Measurements from ENCODE around the gene DDAH2. TPM values are rescaled to one million over a fixed set of nuclear protein-coding genes. Genes with fewer than 3 reads are reported as not detected.

The DDAH2 gene
- total RNA-seq, 1 donor, result 96.6 TPM

DNA sequence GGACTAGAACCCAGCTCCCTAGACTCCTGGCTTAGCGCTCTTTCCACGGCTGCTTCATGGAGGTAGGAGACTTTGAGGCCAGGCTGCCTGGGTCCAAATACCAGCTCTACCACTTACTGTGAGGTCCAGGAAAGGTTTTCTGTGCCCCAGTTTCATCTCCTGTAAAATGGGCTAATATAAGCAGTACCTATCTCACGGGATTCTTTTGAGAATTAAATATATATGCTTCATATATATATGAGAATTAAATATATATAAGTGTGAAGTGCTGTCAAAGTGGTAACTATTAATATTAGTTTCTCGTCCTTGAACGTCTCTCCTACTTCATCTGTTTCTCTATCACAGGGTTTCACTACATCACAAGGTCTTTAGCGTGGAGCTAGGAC, 38.0 kb downstream of the DDAH2 start:
- no peak for TF ChIP-seq CTCF (IDR thresholded peaks at IDR 0.05; ENCODE audit: extremely low read depth, low read depth, low read length)
- H3K36me3 ChIP-seq (ENCODE audit: insufficient read depth, low read length), result peaks cover 76% of the 10 kb centered on the region
- no peaks in the 10 kb centered on the region for H3K9me3 ChIP-seq (ENCODE audit: low read depth, low read length)
- no peak overlapping the region for H3K4me2 ChIP-seq (ENCODE audit: insufficient read depth, low read length)
- H3K4me3 ChIP-seq (ENCODE audit: insufficient read depth, low read length), result no peak overlapping the region
- no peak overlapping the region for H3K27ac ChIP-seq (ENCODE audit: low read depth, low read length)
- peaks cover 5% of the 10 kb centered on the region for H4K20me1 ChIP-seq (ENCODE audit: insufficient read depth, low read length)
- H3K4me1 ChIP-seq (ENCODE audit: insufficient read depth, low read length), result no peaks in the 10 kb centered on the region
- DNase-seq (ENCODE audit: insufficient read length, low spot score, missing footprints), result no peak
- H3K27me3 ChIP-seq (ENCODE audit: insufficient read depth, low read length), result no peaks in the 10 kb centered on the region
- H3K79me2 ChIP-seq (ENCODE audit: insufficient read depth, low read length), result no peaks in the 10 kb centered on the region
- H2AFZ ChIP-seq (ENCODE audit: low read length), result no peak overlapping the region

- Histone ChIP-seq H3K27me3 (ENCODE audit: insufficient read depth, low read length) (no peaks in the 10 kb centered on the region), H4K20me1 (ENCODE audit: insufficient read depth, low read length) (peaks cover 5% of the 10 kb centered on the region), H3K36me3 (ENCODE audit: insufficient read depth, low read length) (peaks cover 78% of the 10 kb centered on the region), H3K4me2 (ENCODE audit: insufficient read depth, low read length) (no peak overlapping the region), H3K9me3 (ENCODE audit: low read depth, low read length) (no peaks in the 10 kb centered on the region), H3K27ac (ENCODE audit: low read depth, low read length) (no peak overlapping the region), H2AFZ (ENCODE audit: low read length) (no peak overlapping the region), H3K4me3 (ENCODE audit: insufficient read depth, low read length) (no peak overlapping the region), H3K79me2 (ENCODE audit: insufficient read depth, low read length) (no peaks in the 10 kb centered on the region), H3K4me1 (ENCODE audit: insufficient read depth, low read length) (no peaks in the 10 kb centered on the region)
- DNase-seq (ENCODE audit: insufficient read length, low spot score, missing footprints), result no peak
- no peak for TF ChIP-seq CTCF (IDR thresholded peaks at IDR 0.05; ENCODE audit: extremely low read depth, low read depth, low read length)
These were observed 38.6 kb downstream of the DDAH2 start for GRCh38 chr6:31690231-31691077.

DNA sequence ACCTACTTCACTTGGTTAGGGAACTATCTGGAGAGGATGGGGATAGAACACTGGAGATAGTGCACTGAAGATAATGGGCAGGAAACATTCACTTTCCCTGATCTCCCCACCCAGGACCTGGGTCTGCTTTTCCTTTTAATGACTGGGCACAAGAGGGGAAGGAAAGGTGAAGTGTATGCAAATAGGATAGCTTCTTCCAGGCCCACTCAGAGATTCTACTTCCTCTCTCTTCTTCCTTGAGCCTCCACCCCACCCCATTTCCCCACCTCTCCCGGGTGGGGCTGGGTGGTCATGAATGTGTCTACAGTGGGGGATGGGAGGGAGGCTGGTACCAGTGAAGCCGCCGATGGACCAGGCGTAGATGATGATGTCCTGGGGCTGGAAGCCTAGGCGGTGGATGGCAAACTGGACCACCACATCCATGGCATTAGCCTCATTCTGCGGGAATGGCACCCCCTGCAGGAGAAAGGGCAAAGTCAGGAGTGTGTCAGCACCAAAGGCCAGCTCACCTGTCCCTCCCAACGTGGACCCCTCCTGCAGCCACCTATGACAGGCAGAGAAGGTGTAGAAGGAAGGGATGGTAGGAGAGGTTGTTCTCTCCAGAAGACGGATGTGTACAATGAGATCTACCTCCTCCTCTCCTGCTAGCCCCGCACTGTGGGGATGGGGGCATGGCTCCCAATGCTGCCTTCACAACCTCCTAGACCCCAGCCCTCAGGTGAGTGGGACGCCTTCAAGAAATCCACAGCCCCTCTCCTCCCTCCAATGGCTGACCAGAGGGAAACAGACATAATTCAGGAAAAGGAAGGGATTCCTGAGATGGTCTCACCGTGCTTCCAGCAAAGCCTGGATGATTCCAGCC, 39.6 kb downstream of the DDAH2 start:
- peaks cover 70% of the 10 kb centered on the region for H3K36me3 ChIP-seq (ENCODE audit: insufficient read depth, low read length)
- no peak for DNase-seq (ENCODE audit: insufficient read length, low spot score, missing footprints)
- H3K79me2 ChIP-seq (ENCODE audit: insufficient read depth, low read length), result no peaks in the 10 kb centered on the region
- H3K27ac ChIP-seq (ENCODE audit: low read depth, low read length), result no peak overlapping the region
- peaks cover 5% of the 10 kb centered on the region for H4K20me1 ChIP-seq (ENCODE audit: insufficient read depth, low read length)
- H2AFZ ChIP-seq (ENCODE audit: low read length), result no peak overlapping the region
- no peaks in the 10 kb centered on the region for H3K27me3 ChIP-seq (ENCODE audit: insufficient read depth, low read length)
- H3K4me3 ChIP-seq (ENCODE audit: insufficient read depth, low read length), result no peak overlapping the region
- peak; percentile 50 for TF ChIP-seq CTCF (IDR thresholded peaks at IDR 0.05; ENCODE audit: extremely low read depth, low read depth, low read length)
- no peaks in the 10 kb centered on the region for H3K9me3 ChIP-seq (ENCODE audit: low read depth, low read length)
- no peak overlapping the region for H3K4me2 ChIP-seq (ENCODE audit: insufficient read depth, low read length)
- H3K4me1 ChIP-seq (ENCODE audit: insufficient read depth, low read length), result no peaks in the 10 kb centered on the region

Data from osteoblast (primary cell).